Mononuclear cell (primary cell): Measurements from ENCODE around the gene FKBP1A. TPM values are rescaled to one million over a fixed set of nuclear protein-coding genes. Genes with fewer than 3 reads are reported as not detected.
A peak's percentile ranks its signal among the peaks of the same experiment; 100 is the strongest.
"Not testable (repeated sequence)": the region's sequence is repeated elsewhere in the genome, so short reads cannot be mapped to it uniquely, and the experiment has no call there.

Source experiments
- H3K27me3 ChIP-seq: 2 replicates; pipeline ENCODE4 v1.6.0; 2011; ENCODE audit warnings: low read length, control low read depth; ENCODE audit not compliant: insufficient read depth
- H3K4me1 ChIP-seq: 2 replicates; pipeline ENCODE4 v1.5.1; 2011; ENCODE audit warnings: mild to moderate bottlenecking, low read length, control low read depth; ENCODE audit not compliant: insufficient read depth
- H3K4me3 ChIP-seq: 2 replicates; pipeline ENCODE4 v1.5.1; 2011; ENCODE audit warnings: mild to moderate bottlenecking, low read length, moderate library complexity
- H3K9me3 ChIP-seq: 2 replicates; pipeline ENCODE4 v1.5.1; 2011; ENCODE audit warnings: low read depth, mild to moderate bottlenecking, control low read depth, low read length
- total RNA-seq: library from RNA; depleted of rRNA; stranded (reverse); fragments of >200 nt; gene quantifications from one replicate; pipeline ENCODE4 v1.2.3, GENCODE V29; 2012

Gene FKBP1A
- total RNA-seq, 1 donor, result 102 TPM

- H3K27me3 ChIP-seq, H3K4me3 ChIP-seq, H3K9me3 ChIP-seq: not testable (repeated sequence)
- H3K4me1 ChIP-seq, result peaks cover 25% of the 10 kb centered on the region
Observed at GRCh38 chr20:1398185-1398584, 5.3 kb upstream of the FKBP1A start.

- H3K9me3 ChIP-seq, result no peaks in the 10 kb centered on the region
- no peak overlapping the region for H3K4me3 ChIP-seq
- peaks cover 26% of the 10 kb centered on the region for H3K4me1 ChIP-seq
- H3K27me3 ChIP-seq, result no peaks in the 10 kb centered on the region
Observed at GRCh38 chr20:1397710-1398109, 4.9 kb upstream of the FKBP1A start.

- H3K4me1 ChIP-seq, result peaks cover 30% of the 10 kb centered on the region
- H3K4me3 ChIP-seq, result no peak overlapping the region
- no peaks in the 10 kb centered on the region for H3K27me3 ChIP-seq
- H3K9me3 ChIP-seq, result no peaks in the 10 kb centered on the region
Observed at GRCh38 chr20:1396702-1397101, 3.8 kb upstream of the FKBP1A start.

GRCh38 chr20:1396264-1396663 lies 3.4 kb upstream of the FKBP1A start:
- Histone ChIP-seq H3K27me3 (no peaks in the 10 kb centered on the region), H3K4me3 (no peak overlapping the region), H3K9me3 (no peaks in the 10 kb centered on the region)

GRCh38 chr20:1394686-1395085 lies 1.8 kb upstream of the FKBP1A start:
- no peaks in the 10 kb centered on the region for H3K9me3 ChIP-seq
- no peak overlapping the region for H3K4me3 ChIP-seq
- H3K27me3 ChIP-seq, result no peaks in the 10 kb centered on the region
- peaks cover 48% of the 10 kb centered on the region for H3K4me1 ChIP-seq

More at GRCh38 chr20:1396264-1396663, 3.4 kb upstream of the FKBP1A start:
- peaks cover 34% of the 10 kb centered on the region for H3K4me1 ChIP-seq

- Histone ChIP-seq H3K4me1 (peaks cover 60% of the 10 kb centered on the region), H3K4me3 (peak overlapping the region; percentile 81), H3K27me3 (no peaks in the 10 kb centered on the region), H3K9me3 (no peaks in the 10 kb centered on the region)
Observed at GRCh38 chr20:1393507-1393882, 641 bp upstream of the FKBP1A start.

GRCh38 chr20:1392443-1392692 lies 486 bp downstream of the FKBP1A start:
- H3K4me3 ChIP-seq, result peak overlapping the region; percentile 81
- no peaks in the 10 kb centered on the region for H3K27me3 ChIP-seq
- no peaks in the 10 kb centered on the region for H3K9me3 ChIP-seq
- H3K4me1 ChIP-seq, result peaks cover 71% of the 10 kb centered on the region

GRCh38 chr20:1391640-1392442 lies 1.0 kb downstream of the FKBP1A start:
- no peaks in the 10 kb centered on the region for H3K9me3 ChIP-seq
- H3K4me1 ChIP-seq, result peaks cover 74% of the 10 kb centered on the region
- H3K4me3 ChIP-seq, result peak overlapping the region; percentile 81
- H3K27me3 ChIP-seq, result no peaks in the 10 kb centered on the region

- H3K4me1 ChIP-seq, result peaks cover 79% of the 10 kb centered on the region
- H3K9me3 ChIP-seq, result no peaks in the 10 kb centered on the region
- H3K27me3 ChIP-seq, result no peaks in the 10 kb centered on the region
- peak overlapping the region; percentile 81 for H3K4me3 ChIP-seq
Observed at GRCh38 chr20:1390581-1391403, 2.1 kb downstream of the FKBP1A start.

- Histone ChIP-seq H3K4me1 (peaks cover 85% of the 10 kb centered on the region), H3K27me3 (no peaks in the 10 kb centered on the region), H3K4me3 (no peak overlapping the region), H3K9me3 (no peaks in the 10 kb centered on the region)
Observed at GRCh38 chr20:1389703-1390580, 2.9 kb downstream of the FKBP1A start.

GRCh38 chr20:1388741-1389483 lies 3.9 kb downstream of the FKBP1A start:
- Histone ChIP-seq H3K27me3 (no peaks in the 10 kb centered on the region), H3K4me3 (no peak overlapping the region), H3K4me1 (peaks cover 81% of the 10 kb centered on the region), H3K9me3 (no peaks in the 10 kb centered on the region)

GRCh38 chr20:1388253-1388652 lies 4.6 kb downstream of the FKBP1A start:
- Histone ChIP-seq H3K27me3 (no peaks in the 10 kb centered on the region), H3K4me3 (no peak overlapping the region), H3K9me3 (no peaks in the 10 kb centered on the region), H3K4me1 (peaks cover 81% of the 10 kb centered on the region)

GRCh38 chr20:1386323-1386722 lies 6.5 kb downstream of the FKBP1A start:
- H3K27me3 ChIP-seq, result no peaks in the 10 kb centered on the region
- H3K4me1 ChIP-seq, result peaks cover 84% of the 10 kb centered on the region
- H3K9me3 ChIP-seq, result no peaks in the 10 kb centered on the region
- no peak overlapping the region for H3K4me3 ChIP-seq

- no peak overlapping the region for H3K4me3 ChIP-seq
- peaks cover 78% of the 10 kb centered on the region for H3K4me1 ChIP-seq
- H3K27me3 ChIP-seq, result no peaks in the 10 kb centered on the region
- H3K9me3 ChIP-seq, result no peaks in the 10 kb centered on the region
Observed at GRCh38 chr20:1383623-1384404, 9.0 kb downstream of the FKBP1A start.
